Retinal pigment epithelial cell (primary cell): ENCODE results near the gene MFSD6.

Experiments used
- DNase-seq: peaks from one replicate; pipeline ENCODE4 v3.0.0-alpha.2; 2010; ENCODE audit warnings: low read depth
- H3K4me3 ChIP-seq: 2 replicates; pipeline ENCODE4 v1.5.1; 2011; ENCODE audit warnings: mild to moderate bottlenecking, low read length, control low read depth, moderate library complexity
- TF ChIP-seq, protein P1 (sequence below): conservative IDR thresholded peaks from 2 replicates; pipeline ENCODE4 v1.5.1; 2011; ENCODE audit warnings: low read depth, low read length, control low read depth, inconsistent platforms

The MFSD6 gene

DNA sequence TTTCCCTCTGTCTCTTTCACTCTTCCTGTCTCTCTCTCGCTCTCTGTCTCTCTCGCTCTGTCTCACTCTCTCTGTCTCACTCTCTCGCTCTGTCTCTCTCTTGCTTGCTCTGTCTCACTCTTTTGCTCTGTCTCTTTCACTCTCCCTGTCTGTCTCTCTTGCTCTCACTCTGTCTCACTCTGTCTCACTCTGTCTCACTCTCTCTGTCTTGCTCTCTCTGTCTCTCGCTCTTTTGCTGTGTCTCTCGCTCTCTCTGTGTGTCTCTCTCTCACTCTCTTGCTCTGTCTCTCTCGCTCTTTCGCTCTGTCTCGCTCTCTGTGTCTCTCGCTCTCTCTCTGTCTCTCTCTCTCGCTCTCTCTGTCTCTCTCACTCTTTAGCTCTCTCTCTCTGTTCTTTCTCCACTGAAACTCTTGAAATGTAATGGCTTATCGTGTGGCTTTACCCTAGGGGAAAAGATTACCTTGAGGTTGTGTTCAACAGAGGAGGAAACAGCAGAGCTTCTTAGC lies 41.9 kb upstream of the MFSD6 start:
- TF ChIP-seq, protein P1, sequence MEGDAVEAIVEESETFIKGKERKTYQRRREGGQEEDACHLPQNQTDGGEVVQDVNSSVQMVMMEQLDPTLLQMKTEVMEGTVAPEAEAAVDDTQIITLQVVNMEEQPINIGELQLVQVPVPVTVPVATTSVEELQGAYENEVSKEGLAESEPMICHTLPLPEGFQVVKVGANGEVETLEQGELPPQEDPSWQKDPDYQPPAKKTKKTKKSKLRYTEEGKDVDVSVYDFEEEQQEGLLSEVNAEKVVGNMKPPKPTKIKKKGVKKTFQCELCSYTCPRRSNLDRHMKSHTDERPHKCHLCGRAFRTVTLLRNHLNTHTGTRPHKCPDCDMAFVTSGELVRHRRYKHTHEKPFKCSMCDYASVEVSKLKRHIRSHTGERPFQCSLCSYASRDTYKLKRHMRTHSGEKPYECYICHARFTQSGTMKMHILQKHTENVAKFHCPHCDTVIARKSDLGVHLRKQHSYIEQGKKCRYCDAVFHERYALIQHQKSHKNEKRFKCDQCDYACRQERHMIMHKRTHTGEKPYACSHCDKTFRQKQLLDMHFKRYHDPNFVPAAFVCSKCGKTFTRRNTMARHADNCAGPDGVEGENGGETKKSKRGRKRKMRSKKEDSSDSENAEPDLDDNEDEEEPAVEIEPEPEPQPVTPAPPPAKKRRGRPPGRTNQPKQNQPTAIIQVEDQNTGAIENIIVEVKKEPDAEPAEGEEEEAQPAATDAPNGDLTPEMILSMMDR: no peak
- H3K4me3 ChIP-seq: no peak overlapping the region
- no peak for DNase-seq

DNA sequence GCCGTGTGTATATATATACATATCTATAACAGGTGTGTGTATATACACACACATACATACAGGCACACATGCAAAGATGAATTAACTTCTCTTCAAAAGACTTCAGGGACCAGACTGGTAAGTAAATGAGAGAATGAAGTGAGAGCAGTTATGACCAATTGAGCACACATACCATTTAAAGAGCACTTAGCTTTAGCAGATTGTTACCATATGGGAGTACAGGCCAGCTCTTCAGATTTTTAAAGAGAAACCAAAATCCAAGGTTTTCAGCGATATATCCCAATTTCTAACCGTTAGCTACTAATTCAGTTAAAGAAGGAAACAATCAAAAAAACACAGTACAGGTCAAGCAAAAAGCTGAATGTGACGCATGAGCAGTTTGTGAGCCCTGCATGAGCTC lies 41.1 kb upstream of the MFSD6 start:
- TF ChIP-seq, protein P1: no peak
- no peak for DNase-seq
- H3K4me3 ChIP-seq: no peak overlapping the region

DNA sequence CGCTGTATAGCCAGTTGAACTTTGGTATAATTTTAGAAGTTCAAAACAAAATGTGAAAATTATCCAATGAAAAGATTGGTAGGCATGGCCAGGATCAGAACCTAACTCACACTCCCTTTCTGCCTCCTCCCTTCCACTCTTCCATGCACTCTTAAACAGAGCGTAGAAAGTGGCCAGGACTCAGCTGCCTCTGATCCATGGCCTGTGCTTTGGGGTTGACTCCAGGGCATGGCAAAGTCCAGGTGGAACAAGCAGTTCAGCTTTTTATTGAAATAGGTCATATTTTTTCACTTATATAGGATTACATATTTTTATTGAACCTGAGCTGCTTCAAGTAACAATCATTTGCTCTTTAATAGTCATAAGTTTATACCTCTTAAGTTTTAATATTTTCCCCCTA lies 38.5 kb upstream of the MFSD6 start:
- no peak for DNase-seq
- H3K4me3 ChIP-seq: no peak overlapping the region
- TF ChIP-seq, protein P1: no peak

DNA sequence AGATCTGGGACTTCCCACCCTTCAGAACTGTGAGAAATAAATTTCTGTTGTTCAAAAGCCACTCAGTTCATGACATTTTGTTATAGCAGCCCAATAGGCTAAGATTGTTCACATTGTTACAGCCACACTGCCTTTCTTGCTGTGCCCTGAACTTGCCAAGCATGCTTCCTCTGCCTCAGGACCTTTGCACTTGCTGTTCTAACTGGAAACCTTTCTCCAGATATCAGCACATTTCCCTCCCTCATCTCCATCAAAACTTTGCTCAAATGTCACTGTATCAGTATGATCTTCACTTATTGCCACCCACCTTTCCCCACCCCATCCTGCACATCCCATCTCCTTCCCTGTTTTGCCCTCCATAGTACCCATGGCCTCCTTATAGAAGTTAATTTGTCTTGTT lies 32.1 kb upstream of the MFSD6 start:
- no peak for DNase-seq
- no peak overlapping the region for H3K4me3 ChIP-seq
- TF ChIP-seq, protein P1: no peak

- no peak overlapping the region for H3K4me3 ChIP-seq
- DNase-seq: no peak
- TF ChIP-seq, protein P1: no peak
Measured at GRCh38 chr2:190376591-190377245, 31.4 kb upstream of the MFSD6 start.

GRCh38 chr2:190378880-190379237 lies 29.3 kb upstream of the MFSD6 start:
- no peak for DNase-seq
- TF ChIP-seq, protein P1: no peak

DNA sequence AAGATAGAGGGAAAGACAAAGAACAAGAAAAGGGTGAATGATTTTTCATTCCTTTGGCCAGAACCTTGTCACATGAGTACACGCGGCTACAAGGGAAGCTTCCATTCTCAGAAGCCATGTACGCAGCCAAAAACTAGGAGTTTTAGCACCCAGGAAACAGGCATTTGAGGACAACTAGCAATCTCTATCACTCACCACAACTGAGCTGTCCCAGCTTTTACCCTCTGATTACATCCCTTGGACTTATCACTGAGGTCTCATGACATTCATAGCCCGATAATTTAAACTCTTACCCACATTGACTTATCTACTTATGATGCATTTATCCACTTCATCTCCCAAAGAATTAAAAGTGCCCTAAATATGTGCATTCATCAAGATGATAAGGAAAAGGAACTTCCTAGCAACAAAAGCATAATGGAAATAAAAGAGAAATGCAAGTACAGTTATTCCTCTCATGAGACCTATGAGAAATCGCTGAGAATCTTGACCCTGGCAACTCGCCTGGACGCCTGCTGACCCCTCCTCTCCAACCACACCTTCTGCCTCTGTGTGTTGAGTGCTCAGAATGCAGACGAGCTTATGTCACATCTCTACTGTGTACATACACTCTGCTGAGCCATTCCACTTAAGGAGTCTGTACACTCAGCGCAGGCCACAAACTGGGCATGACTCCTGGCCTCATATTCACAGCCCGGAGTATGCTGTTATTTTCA lies 28.7 kb upstream of the MFSD6 start:
- TF ChIP-seq, protein P1: no peak
- H3K4me3 ChIP-seq: no peak overlapping the region
- peak; percentile 74 for DNase-seq

More at GRCh38 chr2:190378880-190379237, 29.3 kb upstream of the MFSD6 start:
- H3K4me3 ChIP-seq: no peak overlapping the region
